ENCODE results near the gene ARID3C.

GRCh38 chr9:34636791-34637355 lies 8.0 kb upstream of the ARID3C start:
- TF ChIP-seq POLR2A (IDR thresholded peaks at IDR 0.05) = no peak
- TF ChIP-seq, protein P1, sequence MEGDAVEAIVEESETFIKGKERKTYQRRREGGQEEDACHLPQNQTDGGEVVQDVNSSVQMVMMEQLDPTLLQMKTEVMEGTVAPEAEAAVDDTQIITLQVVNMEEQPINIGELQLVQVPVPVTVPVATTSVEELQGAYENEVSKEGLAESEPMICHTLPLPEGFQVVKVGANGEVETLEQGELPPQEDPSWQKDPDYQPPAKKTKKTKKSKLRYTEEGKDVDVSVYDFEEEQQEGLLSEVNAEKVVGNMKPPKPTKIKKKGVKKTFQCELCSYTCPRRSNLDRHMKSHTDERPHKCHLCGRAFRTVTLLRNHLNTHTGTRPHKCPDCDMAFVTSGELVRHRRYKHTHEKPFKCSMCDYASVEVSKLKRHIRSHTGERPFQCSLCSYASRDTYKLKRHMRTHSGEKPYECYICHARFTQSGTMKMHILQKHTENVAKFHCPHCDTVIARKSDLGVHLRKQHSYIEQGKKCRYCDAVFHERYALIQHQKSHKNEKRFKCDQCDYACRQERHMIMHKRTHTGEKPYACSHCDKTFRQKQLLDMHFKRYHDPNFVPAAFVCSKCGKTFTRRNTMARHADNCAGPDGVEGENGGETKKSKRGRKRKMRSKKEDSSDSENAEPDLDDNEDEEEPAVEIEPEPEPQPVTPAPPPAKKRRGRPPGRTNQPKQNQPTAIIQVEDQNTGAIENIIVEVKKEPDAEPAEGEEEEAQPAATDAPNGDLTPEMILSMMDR (IDR thresholded peaks at IDR 0.05) = no peak
